NCI-H2196 treated with DMSO at 0.1 percent for 48 hours (cell line): ENCODE results near the gene CRKL.
"Not testable (repeated sequence)": the region's sequence is repeated elsewhere in the genome, so short reads cannot be mapped to it uniquely, and the experiment has no call there.

Source experiments
- DNase-seq: peaks from one replicate; lab custom pipeline; 2025; ENCODE audit not compliant: unreplicated experiment; lab: John Stamatoyannopoulos, UW

CRKL gene

GRCh38 chr22:20901093-20902033 is 15.8 kb upstream of the CRKL start:
- DNase-seq, result not testable (repeated sequence)

GRCh38 chr22:20903093-20903492 is 14.1 kb upstream of the CRKL start:
- no peak for DNase-seq

- no peak for DNase-seq
These were observed 12.9 kb upstream of the CRKL start for GRCh38 chr22:20904008-20904979.

- DNase-seq, result no peak
These were observed 12.2 kb upstream of the CRKL start for GRCh38 chr22:20904980-20905355.

GRCh38 chr22:20905415-20906386 is 11.5 kb upstream of the CRKL start:
- DNase-seq, result no peak

- DNase-seq, result no peak
These were observed 10.8 kb upstream of the CRKL start for GRCh38 chr22:20906387-20906767.

- DNase-seq, result not testable (repeated sequence)
These were observed 8.5 kb upstream of the CRKL start for GRCh38 chr22:20908717-20909116.

GRCh38 chr22:20909543-20910303 is 7.5 kb upstream of the CRKL start:
- no peak for DNase-seq

- DNase-seq, result no peak
These were observed 4.7 kb upstream of the CRKL start for GRCh38 chr22:20912494-20912893.

GRCh38 chr22:20918663-20919218 is 1.5 kb downstream of the CRKL start:
- DNase-seq, result no peak

GRCh38 chr22:20919718-20920117 is 2.5 kb downstream of the CRKL start:
- DNase-seq, result no peak

- no peak for DNase-seq
These were observed 3.6 kb downstream of the CRKL start for GRCh38 chr22:20920881-20921203.

GRCh38 chr22:20922141-20922751 is 5.0 kb downstream of the CRKL start:
- no peak for DNase-seq

GRCh38 chr22:20926243-20926642 is 9.0 kb downstream of the CRKL start:
- DNase-seq, result no peak

GRCh38 chr22:20927940-20928572 is 10.8 kb downstream of the CRKL start:
- no peak for DNase-seq

- DNase-seq, result no peak
These were observed 11.4 kb downstream of the CRKL start for GRCh38 chr22:20928573-20928967.

- no peak for DNase-seq
These were observed 12.8 kb downstream of the CRKL start for GRCh38 chr22:20930004-20930403.

- DNase-seq, result not testable (repeated sequence)
These were observed 13.2 kb downstream of the CRKL start for GRCh38 chr22:20930435-20930834.
